NCI-H128 (cell line): ENCODE results near the gene FAM114A2.
"Not testable (repeated sequence)": the region's sequence is repeated elsewhere in the genome, so short reads cannot be mapped to it uniquely, and the experiment has no call there.

Experiments used
- DNase-seq: peaks from one replicate; lab custom pipeline; 2025; ENCODE audit not compliant: unreplicated experiment; lab: John Stamatoyannopoulos, UW

The FAM114A2 gene

DNA sequence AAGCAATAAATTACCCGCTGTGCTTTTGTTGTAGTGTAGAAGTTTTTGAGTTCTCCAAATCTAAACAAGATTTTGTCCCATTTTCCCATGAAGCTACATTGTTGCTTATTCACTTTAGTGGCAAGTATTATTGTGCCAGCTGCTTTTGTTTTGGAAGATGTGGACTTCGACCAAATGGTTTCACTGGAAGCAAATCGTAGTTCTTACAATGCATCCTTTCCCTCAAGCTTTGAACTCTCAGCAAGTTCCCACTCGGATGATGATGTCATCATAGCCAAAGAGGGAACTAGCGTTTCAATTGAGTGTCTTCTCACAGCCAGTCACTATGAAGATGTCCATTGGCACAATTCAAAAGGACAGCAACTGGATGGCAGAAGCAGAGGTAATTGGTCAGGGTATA is 10.9 kb upstream of the FAM114A2 start:
- DNase-seq: no peak

DNA sequence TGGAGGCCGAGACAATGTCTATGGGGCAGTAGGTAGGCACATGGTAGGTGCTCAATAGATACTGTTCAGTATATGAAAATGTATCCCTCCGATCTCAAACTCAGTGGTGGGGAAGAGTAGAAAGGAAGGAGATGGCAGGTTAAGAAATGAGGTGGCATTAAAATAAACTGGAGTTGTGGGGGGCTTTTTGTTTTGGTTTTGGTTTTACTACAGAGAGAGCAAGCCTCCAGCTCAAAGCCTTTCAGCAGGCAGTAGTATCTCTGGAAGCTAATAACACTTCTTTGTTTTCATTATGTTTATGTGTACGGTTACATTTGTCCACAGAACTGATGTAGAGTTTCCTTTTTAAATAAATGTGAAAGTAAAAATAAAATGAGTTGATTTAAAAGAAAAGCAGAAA is 8.6 kb upstream of the FAM114A2 start:
- no peak for DNase-seq

DNA sequence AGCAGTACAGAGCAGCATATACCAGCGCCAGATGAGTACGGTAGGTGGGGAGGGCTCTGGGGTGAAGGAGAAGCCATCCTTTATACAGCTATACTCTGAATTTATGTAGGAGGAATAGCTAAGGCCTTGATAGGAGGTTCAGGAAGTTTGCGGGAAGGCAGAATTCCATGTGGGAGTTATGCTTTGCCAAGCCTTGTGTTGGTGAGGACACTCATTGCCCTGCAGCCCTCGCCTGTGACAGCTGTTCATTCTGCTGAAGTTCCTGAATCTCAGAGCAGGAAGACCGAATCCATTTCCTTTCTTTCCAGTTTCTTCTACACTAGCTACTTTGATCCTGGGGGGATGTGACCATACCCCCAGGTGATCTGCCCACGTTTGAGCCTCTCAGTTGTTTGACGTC is 7.8 kb upstream of the FAM114A2 start:
- no peak for DNase-seq

DNA sequence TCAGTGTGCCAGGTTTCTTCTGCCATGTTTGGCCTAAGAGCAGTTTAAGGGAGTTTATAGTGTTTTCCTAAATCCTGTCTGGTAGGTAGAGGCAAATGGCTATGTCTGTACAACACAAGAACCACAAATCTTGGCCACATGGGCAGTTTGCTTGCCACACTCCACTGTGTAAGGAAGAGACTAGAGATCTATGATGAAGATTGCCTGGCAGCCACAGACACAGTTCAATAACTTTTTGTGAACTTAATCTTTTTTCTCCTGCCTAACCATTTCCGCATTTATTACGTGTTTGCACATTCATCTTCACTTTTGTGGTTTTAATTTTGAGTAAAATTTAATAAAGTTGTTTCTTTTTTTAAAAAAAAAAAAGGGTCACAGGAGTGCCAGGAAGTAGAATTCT is 5.9 kb upstream of the FAM114A2 start:
- DNase-seq: no peak

- no peak for DNase-seq
Measured at GRCh38 chr5:154044099-154044498, 5.4 kb upstream of the FAM114A2 start.

GRCh38 chr5:154042766-154043165 is 4.1 kb upstream of the FAM114A2 start:
- no peak for DNase-seq

- no peak for DNase-seq
Measured at GRCh38 chr5:154039458-154039829, 734 bp upstream of the FAM114A2 start.

DNA sequence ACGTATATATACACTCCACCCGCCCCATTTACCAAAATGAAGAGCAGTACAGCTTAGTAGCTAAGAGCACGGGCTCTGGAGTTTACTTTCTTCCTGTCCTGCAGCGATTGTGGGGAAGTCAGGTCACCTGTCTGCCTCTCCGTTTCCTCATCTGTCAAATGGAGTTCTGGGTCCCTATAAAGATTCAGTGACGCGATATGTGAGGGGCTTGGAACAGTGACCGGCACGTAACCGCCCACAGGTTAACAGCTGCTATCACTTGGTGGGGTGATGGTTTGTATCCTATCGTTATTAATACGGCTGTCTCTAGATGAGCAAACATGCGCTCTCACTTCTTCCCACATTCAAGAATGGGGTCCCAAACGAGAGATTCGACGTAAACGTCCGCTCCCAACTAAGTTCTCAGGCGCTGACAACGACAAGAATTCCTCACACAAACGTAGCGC is 426 bp downstream of the FAM114A2 start:
- DNase-seq: no peak

DNA sequence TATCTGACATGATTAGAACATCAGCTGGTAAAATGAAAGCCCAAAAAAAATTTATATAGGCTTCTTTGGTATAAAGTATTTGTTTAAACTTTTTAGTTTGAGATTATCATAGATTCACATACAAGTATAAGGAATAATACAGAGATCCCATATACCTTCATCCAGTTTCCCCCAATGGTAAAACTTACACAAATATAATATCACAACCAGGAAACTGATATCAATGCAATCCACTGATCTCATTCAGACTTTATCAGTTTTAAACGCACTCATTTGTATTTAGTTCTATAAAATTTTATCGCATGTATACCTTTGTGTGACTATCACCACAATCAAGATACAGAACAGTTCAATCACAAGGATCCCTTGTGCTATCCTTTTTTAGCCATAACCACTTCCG is 3.8 kb downstream of the FAM114A2 start:
- no peak for DNase-seq

- no peak for DNase-seq
Measured at GRCh38 chr5:154031937-154032489, 6.7 kb downstream of the FAM114A2 start.

- DNase-seq: no peak
Measured at GRCh38 chr5:154025951-154026350, 12.8 kb downstream of the FAM114A2 start.

DNA sequence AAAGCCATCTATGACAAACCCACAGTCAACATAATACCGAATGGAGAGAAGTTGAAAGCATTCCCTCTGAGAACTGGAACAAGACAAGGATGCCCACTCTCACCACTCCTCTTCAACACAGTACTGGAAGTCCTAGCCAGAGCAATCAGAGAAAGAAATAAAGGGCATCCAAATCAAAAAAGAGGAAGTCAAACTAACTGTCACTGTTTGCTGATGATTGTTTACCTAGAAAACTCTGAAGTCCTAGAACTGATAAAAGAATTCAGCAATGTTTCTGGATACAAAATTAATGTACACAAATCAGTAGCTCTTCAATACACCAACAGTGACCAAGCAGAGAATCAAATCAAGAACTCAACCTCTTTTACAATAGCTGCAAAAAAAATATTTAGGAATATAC is 19.8 kb downstream of the FAM114A2 start:
- not testable (repeated sequence) for DNase-seq

GRCh38 chr5:154015071-154015693 is 23.5 kb downstream of the FAM114A2 start:
- DNase-seq: no peak

DNA sequence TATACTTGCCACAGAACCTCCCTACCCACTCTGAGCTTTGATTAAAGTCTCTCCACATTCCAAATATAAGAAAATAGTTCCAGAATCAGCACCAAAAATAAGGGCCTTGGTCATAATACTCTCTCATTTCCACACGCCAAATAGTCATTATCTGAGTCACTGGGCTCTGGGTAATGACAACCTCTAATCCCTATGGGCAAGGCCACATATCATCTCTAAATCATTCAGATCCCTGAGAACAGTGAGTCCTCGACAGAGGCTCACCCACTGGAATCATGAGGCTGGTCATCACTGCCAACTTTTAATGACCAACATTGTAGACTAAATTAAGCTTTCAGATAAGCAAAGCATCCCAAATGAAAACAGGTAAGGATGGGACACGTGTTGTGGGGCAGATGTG is 28.1 kb downstream of the FAM114A2 start:
- DNase-seq: no peak

GRCh38 chr5:154005648-154006047 is 33.1 kb downstream of the FAM114A2 start:
- no peak for DNase-seq

GRCh38 chr5:154002511-154003020 is 36.1 kb downstream of the FAM114A2 start:
- no peak for DNase-seq

- DNase-seq: no peak
Measured at GRCh38 chr5:154002093-154002492, 36.6 kb downstream of the FAM114A2 start.

GRCh38 chr5:154000703-154001102 is 38.0 kb downstream of the FAM114A2 start:
- DNase-seq: no peak

- DNase-seq: no peak
Measured at GRCh38 chr5:153999995-154000394, 38.7 kb downstream of the FAM114A2 start.

DNA sequence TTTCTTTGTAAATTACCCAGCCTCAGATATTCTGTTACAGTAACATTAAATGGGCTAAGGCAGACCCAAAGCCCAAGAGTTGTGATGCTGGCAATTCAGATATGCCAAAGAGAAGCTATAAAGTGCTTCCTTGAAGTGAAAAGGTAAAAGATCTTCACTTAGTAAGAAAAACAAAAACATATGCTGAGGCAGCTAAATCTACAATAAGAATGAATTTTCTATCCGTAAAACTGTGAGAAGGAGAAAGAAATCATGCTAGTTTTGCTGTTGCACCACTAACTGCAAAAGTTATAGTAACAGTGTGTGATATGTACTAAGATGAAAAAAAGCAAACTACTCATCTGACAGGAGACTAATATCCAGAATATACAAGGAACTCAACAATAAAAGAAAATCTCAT is 39.9 kb downstream of the FAM114A2 start:
- no peak for DNase-seq

DNA sequence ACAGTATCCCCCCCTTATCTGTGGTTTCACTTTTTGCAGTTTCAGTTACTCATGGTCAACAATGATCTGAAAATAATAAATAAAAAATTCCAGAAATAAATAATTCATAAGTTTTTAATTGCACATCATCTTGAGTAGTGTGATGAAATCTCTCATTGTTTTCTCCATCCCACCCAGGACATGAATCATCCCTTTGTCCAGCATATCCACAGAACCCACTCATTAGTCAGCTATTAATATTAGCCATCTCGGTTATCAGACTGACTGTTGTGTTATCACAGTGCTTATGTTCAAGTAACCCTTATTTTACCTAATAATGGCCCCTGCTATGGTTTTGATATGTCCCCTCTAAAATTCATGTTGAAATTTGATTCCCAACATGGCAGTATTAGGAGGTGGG is 40.7 kb downstream of the FAM114A2 start:
- no peak for DNase-seq

DNA sequence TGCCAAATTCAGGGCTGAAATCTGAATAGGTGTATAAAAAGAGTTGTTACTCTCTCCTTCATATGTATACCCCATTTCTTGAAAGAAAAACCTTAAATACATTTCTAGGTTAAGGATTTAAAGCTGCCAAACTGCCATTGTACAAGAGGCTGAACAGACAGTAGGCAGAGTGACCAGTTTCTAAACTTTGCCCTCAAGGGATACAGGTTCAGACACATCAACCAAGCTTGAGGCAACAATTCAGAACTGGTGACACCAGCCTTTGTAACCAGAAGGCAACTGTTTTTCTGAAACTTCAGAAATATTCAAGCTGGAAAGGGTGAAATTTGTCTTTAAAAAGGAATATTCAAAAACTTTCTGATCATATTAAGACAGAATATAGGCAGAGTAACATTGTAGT is 47.5 kb downstream of the FAM114A2 start:
- DNase-seq: no peak

- DNase-seq: no peak
Measured at GRCh38 chr5:153988510-153988909, 50.2 kb downstream of the FAM114A2 start.
